Measurements from ENCODE around the gene GBP1. TPM values are rescaled to one million over a fixed set of nuclear protein-coding genes. Genes with fewer than 3 reads are reported as not detected.

The GBP1 gene
- polyA plus RNA-seq, 1 donor from 2014 or later = not detected

DNA sequence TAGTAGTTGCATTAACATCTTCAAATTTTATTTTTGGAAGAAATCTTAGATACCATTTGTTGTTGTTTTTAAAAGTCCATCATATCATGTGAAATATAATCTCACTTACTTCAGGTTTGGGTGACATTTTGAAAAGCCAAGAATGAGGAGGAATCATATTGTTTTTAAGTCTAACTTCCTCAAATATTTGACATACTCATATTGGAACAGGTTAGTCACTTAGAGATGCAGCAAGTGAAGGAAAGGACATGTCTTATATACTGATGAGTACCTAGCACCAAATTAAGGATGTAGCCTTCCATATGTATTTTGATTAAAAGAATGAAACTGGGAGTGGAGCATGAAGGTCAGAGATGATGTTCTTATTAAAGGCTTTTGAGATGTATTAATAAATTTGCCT lies 37.0 kb upstream of the GBP1 start:
- Histone ChIP-seq H3K9me3 (ENCODE audit: low read length) (no peaks in the 10 kb centered on the region), H3F3A (ENCODE audit: insufficient read depth, low read length, poor library complexity, severe bottlenecking) (no peaks in the 10 kb centered on the region), H3K4me2 (ENCODE audit: low read length) (no peak overlapping the region), H2AFZ (ENCODE audit: low read depth, low read length) (no peak overlapping the region), H3K36me3 (ENCODE audit: insufficient read depth, low read length) (no peaks in the 10 kb centered on the region), H3K4me3 (ENCODE audit: low read length) (no peak overlapping the region), H3K9ac (ENCODE audit: low read length) (no peak overlapping the region), H4K20me1 (ENCODE audit: insufficient read depth) (no peaks in the 10 kb centered on the region), H3K27ac (ENCODE audit: low read length) (no peak overlapping the region), H3K9me2 (ENCODE audit: insufficient read depth, low read length) (no peaks in the 10 kb centered on the region), H3K27me3 (ENCODE audit: insufficient read depth, low read depth, low read length) (no peaks in the 10 kb centered on the region), H3K79me2 (replicated peaks; ENCODE audit: insufficient read depth, low read length) (no peaks in the 10 kb centered on the region)
- TF ChIP-seq EZH2 (IDR thresholded peaks at IDR 0.05; ENCODE audit: borderline replicate concordance, insufficient read depth, low read length, poor library complexity, severe bottlenecking) = no peak
- TF ChIP-seq EP300 (conservative IDR thresholded peaks at IDR 0.05; ENCODE audit: poor library complexity, severe bottlenecking) = no peak
- no peak for TF ChIP-seq TAF1 (IDR thresholded peaks at IDR 0.05; ENCODE audit: low read depth)

DNA sequence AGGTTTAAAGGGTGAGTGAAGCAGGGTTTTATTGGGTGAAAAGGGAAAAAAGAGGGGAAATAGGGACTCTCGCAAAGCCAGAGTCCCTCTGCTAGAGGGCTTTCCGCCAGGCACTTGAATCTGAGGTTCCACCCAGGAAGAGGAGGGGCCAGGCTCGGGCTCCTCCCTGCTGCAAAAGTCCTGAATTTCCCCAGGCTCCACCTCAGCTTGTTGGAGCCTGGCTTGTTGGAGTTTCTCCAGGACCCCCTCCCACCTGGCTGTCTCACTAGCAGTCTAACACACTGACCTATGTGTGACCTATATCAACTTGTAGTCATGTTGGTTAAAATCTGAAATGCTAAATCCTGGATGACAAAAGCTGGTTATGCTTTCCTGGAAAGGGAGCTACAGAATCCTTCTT lies 35.4 kb upstream of the GBP1 start:
- no peak overlapping the region for H3K4me3 ChIP-seq (ENCODE audit: low read length)
- no peaks in the 10 kb centered on the region for H3F3A ChIP-seq (ENCODE audit: insufficient read depth, low read length, poor library complexity, severe bottlenecking)
- H4K20me1 ChIP-seq (ENCODE audit: insufficient read depth) = no peaks in the 10 kb centered on the region
- peaks cover 3% of the 10 kb centered on the region for H3K9me3 ChIP-seq (ENCODE audit: low read length)
- H3K9ac ChIP-seq (ENCODE audit: low read length) = no peak overlapping the region
- H3K27ac ChIP-seq (ENCODE audit: low read length) = no peak overlapping the region
- TF ChIP-seq EZH2 (IDR thresholded peaks at IDR 0.05; ENCODE audit: borderline replicate concordance, insufficient read depth, low read length, poor library complexity, severe bottlenecking) (no peak), RAD21 (conservative IDR thresholded peaks at IDR 0.05) (no peak), MXI1 (conservative IDR thresholded peaks at IDR 0.05; ENCODE audit: poor library complexity, severe bottlenecking) (no peak), SMC3 (conservative IDR thresholded peaks at IDR 0.05; ENCODE audit: poor library complexity) (no peak), EP300 (conservative IDR thresholded peaks at IDR 0.05; ENCODE audit: poor library complexity, severe bottlenecking) (no peak), TAF1 (IDR thresholded peaks at IDR 0.05; ENCODE audit: low read depth) (no peak), POLR2AphosphoS5 (IDR thresholded peaks at IDR 0.05) (no peak)
- TF ChIP-seq, protein P1, sequence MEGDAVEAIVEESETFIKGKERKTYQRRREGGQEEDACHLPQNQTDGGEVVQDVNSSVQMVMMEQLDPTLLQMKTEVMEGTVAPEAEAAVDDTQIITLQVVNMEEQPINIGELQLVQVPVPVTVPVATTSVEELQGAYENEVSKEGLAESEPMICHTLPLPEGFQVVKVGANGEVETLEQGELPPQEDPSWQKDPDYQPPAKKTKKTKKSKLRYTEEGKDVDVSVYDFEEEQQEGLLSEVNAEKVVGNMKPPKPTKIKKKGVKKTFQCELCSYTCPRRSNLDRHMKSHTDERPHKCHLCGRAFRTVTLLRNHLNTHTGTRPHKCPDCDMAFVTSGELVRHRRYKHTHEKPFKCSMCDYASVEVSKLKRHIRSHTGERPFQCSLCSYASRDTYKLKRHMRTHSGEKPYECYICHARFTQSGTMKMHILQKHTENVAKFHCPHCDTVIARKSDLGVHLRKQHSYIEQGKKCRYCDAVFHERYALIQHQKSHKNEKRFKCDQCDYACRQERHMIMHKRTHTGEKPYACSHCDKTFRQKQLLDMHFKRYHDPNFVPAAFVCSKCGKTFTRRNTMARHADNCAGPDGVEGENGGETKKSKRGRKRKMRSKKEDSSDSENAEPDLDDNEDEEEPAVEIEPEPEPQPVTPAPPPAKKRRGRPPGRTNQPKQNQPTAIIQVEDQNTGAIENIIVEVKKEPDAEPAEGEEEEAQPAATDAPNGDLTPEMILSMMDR (IDR thresholded peaks at IDR 0.05; ENCODE audit: poor library complexity, severe bottlenecking) = no peak
- TF ChIP-seq, protein P2, sequence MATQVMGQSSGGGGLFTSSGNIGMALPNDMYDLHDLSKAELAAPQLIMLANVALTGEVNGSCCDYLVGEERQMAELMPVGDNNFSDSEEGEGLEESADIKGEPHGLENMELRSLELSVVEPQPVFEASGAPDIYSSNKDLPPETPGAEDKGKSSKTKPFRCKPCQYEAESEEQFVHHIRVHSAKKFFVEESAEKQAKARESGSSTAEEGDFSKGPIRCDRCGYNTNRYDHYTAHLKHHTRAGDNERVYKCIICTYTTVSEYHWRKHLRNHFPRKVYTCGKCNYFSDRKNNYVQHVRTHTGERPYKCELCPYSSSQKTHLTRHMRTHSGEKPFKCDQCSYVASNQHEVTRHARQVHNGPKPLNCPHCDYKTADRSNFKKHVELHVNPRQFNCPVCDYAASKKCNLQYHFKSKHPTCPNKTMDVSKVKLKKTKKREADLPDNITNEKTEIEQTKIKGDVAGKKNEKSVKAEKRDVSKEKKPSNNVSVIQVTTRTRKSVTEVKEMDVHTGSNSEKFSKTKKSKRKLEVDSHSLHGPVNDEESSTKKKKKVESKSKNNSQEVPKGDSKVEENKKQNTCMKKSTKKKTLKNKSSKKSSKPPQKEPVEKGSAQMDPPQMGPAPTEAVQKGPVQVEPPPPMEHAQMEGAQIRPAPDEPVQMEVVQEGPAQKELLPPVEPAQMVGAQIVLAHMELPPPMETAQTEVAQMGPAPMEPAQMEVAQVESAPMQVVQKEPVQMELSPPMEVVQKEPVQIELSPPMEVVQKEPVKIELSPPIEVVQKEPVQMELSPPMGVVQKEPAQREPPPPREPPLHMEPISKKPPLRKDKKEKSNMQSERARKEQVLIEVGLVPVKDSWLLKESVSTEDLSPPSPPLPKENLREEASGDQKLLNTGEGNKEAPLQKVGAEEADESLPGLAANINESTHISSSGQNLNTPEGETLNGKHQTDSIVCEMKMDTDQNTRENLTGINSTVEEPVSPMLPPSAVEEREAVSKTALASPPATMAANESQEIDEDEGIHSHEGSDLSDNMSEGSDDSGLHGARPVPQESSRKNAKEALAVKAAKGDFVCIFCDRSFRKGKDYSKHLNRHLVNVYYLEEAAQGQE (IDR thresholded peaks at IDR 0.05; ENCODE audit: borderline replicate concordance) = no peak
- no peaks in the 10 kb centered on the region for H3K27me3 ChIP-seq (ENCODE audit: insufficient read depth, low read depth, low read length)
- H3K9me2 ChIP-seq (ENCODE audit: insufficient read depth, low read length) = no peaks in the 10 kb centered on the region
- no peaks in the 10 kb centered on the region for H3K79me2 ChIP-seq (replicated peaks; ENCODE audit: insufficient read depth, low read length)
- H2AFZ ChIP-seq (ENCODE audit: low read depth, low read length) = no peak overlapping the region
- no peak overlapping the region for H3K4me2 ChIP-seq (ENCODE audit: low read length)
- H3K36me3 ChIP-seq (ENCODE audit: insufficient read depth, low read length) = no peaks in the 10 kb centered on the region
